NCI-H2081 (cell line): ENCODE measurements around the gene KCND3.
A peak's percentile ranks its signal among the peaks of the same experiment; 100 is the strongest.

Source experiments
- DNase-seq, 2 experiments: peaks; one replicate each; lab custom pipeline; 2025; lab: John Stamatoyannopoulos, UW

The KCND3 gene

GRCh38 chr1:111989531-111990025, at the start of gene KCND3:
Gene KCND3, minus strand, starts transcription at chr1:111989668.
- peak in 1 of 2 experiments; percentile 27 for DNase-seq

- no peak for DNase-seq
Measured at GRCh38 chr1:112034277-112034676, 44.8 kb upstream of the KCND3 start.

DNA sequence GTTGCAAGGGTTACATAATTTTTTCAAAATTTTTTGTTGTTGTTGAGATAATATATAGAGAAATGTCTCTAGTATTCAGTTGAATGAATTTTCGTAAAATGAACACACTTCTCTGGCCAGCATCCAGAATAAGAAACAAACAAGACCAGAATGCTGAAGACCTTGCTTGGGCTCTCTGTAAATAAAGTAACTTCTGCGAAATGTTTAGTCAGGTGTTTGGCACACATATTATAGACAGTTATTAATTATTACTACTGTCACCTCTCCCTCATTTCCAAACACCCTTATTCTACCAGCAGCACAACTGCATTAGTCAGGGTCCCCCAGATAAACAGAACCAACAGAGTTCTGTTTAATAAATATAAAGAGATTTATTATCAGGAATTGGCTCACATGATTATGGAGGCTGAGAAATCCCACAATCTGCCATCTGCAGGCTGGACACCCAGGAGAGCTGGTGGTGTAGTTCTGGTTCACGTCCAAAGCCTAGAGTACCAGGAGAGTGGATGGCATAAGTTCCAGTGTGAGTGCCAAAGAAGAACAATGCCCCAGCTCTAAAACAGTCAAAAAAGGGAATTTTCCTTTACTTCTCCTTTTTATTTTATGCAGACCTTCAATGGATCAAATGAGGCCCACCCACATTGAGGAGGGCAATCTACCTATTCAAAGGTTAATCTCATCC, 44.1 kb upstream of the KCND3 start:
- no peak for DNase-seq

GRCh38 chr1:112030157-112030556, 40.7 kb upstream of the KCND3 start:
- no peak for DNase-seq

GRCh38 chr1:112027696-112028095, 38.2 kb upstream of the KCND3 start:
- DNase-seq: peak; percentile 0 to 36

DNA sequence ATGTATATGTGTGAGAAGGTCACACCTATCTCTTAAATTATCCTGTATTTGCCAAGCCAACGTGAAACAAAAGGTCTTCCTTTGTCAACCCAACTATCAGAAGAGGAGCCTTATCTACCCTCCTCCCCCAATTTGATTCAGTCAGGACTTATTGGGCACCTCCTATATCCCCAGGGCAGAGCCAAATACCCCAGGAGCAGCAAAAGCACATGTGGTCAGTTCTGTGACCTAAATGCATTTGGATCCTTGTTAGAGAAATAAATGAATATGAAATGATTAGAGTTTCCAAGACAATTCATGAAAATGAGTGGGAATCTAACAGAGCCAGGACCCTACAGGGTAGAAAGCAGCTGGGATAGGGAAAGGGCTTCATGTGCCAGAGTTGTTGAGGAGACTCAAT, 37.0 kb upstream of the KCND3 start:
- no peak for DNase-seq

GRCh38 chr1:112026016-112026415, 36.5 kb upstream of the KCND3 start:
- no peak for DNase-seq

- no peak for DNase-seq
Measured at GRCh38 chr1:112021263-112021662, 31.8 kb upstream of the KCND3 start.

- no peak for DNase-seq
Measured at GRCh38 chr1:112017183-112017582, 27.7 kb upstream of the KCND3 start.

DNA sequence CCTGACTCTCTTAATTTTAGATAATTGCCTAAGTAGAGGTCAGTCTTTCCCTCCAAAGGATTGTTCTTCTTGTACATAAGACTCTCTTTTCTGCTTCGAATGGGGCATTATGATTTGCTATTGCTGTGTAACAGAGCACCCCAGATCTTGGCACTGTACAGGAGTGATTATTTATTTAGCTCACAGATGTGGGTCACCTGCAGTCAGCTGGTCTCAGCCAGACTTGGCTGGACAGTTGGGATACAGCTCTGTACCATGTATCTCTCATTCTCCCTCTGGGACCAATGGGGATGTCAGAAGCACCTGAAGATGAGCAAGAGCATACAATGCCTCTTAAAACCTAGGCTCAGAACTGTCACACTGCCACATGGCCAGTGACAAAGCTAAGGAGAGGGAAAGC, 23.4 kb upstream of the KCND3 start:
- DNase-seq: no peak

GRCh38 chr1:112011202-112011601, 21.7 kb upstream of the KCND3 start:
- DNase-seq: no peak

DNA sequence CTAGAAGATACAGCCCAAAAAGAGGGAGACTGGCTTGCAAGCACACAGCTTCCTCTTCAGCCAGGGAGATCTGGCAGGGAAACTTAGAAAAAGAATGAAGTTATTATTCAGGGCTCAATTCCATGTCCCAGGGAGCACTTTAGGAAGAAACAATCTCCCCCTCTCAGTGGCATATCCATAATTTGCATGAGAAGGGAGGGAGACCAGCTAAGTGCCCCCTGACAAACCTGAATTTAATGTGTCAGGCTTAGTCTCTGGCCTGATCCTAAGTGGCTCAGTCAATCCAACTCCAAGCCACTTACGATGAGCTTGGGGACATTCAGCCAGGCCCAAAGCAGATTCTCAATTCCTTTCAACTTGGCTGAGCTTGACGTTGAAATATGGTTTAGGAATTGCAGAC, 17.7 kb upstream of the KCND3 start:
- DNase-seq: no peak

DNA sequence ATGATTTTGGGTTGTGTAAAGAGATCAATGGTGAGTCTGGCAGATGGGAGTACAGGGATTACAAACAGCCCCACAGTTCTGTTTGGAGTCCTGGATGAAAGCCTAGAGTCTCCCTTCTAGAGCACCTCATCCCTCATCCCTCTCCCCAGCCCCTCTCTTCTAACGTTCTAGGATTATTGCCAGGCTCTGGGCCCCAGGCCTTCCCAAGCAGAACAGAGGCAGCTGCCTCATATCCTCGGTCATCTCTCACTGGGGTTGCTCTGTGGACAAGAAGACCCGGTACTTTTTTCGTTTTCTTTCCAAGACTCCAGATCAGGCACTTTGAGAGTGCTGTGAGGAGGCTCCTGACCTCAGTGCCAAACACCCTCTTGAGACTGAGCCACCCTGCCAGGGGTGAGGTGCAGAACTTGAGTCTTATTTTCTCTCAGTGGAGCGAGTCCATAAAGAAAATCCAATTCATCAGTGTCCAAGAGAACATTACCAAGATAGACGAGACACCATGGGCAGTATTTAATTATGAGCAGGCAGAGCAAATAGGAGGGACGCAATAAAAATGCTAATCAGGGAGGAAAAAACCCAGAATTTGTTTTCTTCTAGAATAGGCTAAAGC, 17.1 kb upstream of the KCND3 start:
- DNase-seq: no peak

GRCh38 chr1:112004076-112004475, 14.6 kb upstream of the KCND3 start:
- DNase-seq: no peak

- no peak for DNase-seq
Measured at GRCh38 chr1:112002514-112002913, 13.0 kb upstream of the KCND3 start.

DNA sequence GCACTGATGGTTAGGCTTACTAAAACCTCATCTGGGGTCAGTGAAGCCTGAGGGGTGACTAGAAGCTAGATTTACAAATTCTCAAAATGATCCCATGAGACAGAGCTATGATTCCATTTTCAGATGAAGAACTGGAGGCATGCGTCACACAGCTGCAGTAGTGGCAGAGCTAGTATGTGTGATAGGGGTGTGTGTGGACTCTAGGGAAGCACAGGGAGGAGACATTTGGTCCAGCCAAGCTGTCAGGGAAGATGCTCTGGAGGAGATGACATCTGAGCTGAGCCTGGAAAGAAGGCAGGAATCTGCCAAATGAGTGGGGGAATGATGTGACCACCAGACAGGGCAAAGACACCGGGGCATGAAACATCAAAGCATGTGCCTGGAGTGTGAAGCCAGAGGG, 12.0 kb upstream of the KCND3 start:
- no peak for DNase-seq

- no peak for DNase-seq
Measured at GRCh38 chr1:112000048-112000447, 10.6 kb upstream of the KCND3 start.

- no peak for DNase-seq
Measured at GRCh38 chr1:111998332-111998731, 8.9 kb upstream of the KCND3 start.

DNA sequence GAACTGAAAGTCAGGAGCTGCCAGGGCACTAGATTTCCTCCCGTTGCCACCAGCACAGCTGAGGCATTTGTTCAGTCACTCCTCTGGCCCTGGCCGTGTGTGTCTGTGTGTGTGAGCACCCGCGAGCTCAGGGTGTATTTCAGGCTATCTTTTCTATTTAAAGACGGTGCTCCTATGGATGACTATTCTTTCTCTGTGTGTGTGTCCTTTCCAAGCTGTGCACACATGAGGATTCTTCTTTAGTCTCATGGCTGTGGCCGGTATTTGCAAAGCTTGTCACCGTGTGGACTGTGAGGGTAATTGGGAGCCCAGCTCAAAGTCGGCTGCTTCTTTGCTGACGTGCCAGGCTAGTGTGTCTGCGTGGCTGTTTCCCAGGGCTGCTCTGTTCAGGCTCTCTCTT, 3.0 kb upstream of the KCND3 start:
- no peak for DNase-seq

DNA sequence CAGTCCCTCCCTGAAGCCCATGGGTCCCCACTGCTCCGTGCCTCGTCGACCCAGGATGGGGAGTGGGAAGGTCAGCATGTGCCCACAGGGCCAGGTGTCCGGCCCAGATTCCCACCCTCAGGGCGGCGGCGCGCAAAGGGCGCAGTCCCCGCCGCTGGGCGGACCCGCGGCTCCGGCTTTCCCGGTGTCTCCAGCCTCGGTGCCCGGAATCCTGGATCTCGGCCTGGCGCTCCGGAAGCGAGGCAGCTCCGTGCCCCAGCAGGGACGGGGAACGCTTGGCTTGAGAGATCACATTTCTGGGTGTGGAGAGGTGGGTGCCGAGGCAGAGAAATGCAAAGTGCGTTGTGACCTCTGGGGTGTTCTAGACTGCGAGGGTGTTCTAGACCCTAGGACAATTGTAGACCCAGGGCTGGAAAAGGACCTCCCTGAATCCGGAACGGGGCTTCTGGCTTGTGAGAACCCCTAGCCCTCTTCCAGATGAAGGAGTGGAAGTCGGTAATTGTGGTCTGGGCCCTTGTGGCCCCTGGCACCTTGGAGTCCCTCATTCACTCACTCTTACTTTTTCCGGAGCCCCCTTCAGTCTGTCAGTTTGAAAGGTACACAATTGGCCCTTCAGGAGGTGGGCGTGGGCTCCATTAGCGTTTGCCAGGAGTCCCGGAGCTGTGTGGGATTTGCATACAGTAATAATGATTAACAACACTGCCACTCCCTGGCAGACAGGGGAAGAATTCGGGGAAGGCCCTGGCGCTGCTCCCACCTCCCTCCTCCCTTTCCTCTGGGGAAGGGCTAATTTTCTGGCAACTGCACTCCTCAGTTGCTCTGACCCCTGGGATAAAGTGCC, 1.6 kb upstream of the KCND3 start:
- DNase-seq: peak; percentile 54 to 75

- DNase-seq: no peak
Measured at GRCh38 chr1:111990026-111990877, 784 bp upstream of the KCND3 start.
